ENCODE measurements around the gene FAM171A2.

DNA sequence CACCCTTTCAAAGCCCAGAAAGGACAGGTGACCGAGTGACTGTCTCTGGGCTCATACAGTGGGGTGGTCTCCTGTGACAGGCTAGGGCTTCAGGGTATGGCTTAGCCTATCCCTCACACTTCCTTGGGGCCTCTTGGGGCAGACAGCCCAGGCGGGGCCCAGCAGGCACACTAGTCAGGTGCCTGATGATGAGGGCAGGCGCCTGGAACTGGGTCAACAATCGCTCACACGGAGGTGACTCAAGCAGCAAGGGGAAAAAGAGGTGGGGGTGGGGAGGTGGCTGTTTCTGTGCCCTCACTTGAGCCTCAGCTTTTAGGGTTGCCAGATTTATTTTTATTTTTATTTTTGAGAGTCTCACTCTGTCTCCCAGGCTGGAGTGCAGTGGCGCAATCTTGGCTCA lies 25.0 kb downstream of the FAM171A2 start:
- TF ChIP-seq POLR2AphosphoS5 (IDR thresholded peaks at IDR 0.05), result no peak
- no peak for TF ChIP-seq EP300 (IDR thresholded peaks at IDR 0.05)
- no peak for TF ChIP-seq POLR2A (IDR thresholded peaks at IDR 0.05)
- TF ChIP-seq, protein P1, sequence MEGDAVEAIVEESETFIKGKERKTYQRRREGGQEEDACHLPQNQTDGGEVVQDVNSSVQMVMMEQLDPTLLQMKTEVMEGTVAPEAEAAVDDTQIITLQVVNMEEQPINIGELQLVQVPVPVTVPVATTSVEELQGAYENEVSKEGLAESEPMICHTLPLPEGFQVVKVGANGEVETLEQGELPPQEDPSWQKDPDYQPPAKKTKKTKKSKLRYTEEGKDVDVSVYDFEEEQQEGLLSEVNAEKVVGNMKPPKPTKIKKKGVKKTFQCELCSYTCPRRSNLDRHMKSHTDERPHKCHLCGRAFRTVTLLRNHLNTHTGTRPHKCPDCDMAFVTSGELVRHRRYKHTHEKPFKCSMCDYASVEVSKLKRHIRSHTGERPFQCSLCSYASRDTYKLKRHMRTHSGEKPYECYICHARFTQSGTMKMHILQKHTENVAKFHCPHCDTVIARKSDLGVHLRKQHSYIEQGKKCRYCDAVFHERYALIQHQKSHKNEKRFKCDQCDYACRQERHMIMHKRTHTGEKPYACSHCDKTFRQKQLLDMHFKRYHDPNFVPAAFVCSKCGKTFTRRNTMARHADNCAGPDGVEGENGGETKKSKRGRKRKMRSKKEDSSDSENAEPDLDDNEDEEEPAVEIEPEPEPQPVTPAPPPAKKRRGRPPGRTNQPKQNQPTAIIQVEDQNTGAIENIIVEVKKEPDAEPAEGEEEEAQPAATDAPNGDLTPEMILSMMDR (IDR thresholded peaks at IDR 0.05), result no peak
